Lower lobe of right lung (tissue), 2 donors: ENCODE measurements around the gene TTLL7. TPM values are rescaled to one million over a fixed set of nuclear protein-coding genes. Genes with fewer than 3 reads are reported as not detected.

Source experiments
- ATAC-seq, 2 donors: fragments of 200-7000 bp; cut with Tn5 transposase; one replicate each; pipeline ENCODE4 v1.9.1; 2020 to 2022; ENCODE audit warnings: mild to moderate bottlenecking in 2 of 2, moderate library complexity in 2 of 2
- DNase-seq: peaks from one replicate; pipeline ENCODE4 v3.0.0-alpha.2; 2020
- H3K27ac ChIP-seq: fragments of 200-600 bp; one replicate; pipeline ENCODE4 v1.8.0; 2022
- H3K27me3 ChIP-seq: fragments of 200-600 bp; one replicate; pipeline ENCODE4 v1.8.0; 2022; ENCODE audit warnings: low read depth
- H3K36me3 ChIP-seq: fragments of 200-600 bp; one replicate; pipeline ENCODE4 v1.8.0; 2022; ENCODE audit warnings: mild to moderate bottlenecking
- H3K4me1 ChIP-seq: fragments of 200-600 bp; one replicate; pipeline ENCODE4 v1.8.0; 2022
- H3K4me3 ChIP-seq: fragments of 200-600 bp; one replicate; pipeline ENCODE4 v1.8.0; 2022; ENCODE audit warnings: mild to moderate bottlenecking
- H3K9me3 ChIP-seq: fragments of 200-600 bp; one replicate; pipeline ENCODE4 v1.8.0; 2022
- CTCF ChIP-seq: fragments of 200-600 bp; IDR thresholded peaks from one replicate; pipeline ENCODE4 v1.8.0; 2022; ENCODE audit warnings: antibody characterized with exemption, mild to moderate bottlenecking
- intact Hi-C: fragments of 100-400 bp; cut with DNase I; formaldehyde crosslinking; loops from one replicate; pipeline ENCODE4 v1.11.0; 2022
- long read RNA-seq: library from polyadenylated mRNA; unstranded; transcript quantifications from one replicate; pipeline ENCODE4 v2.0.0, GENCODE V29; 2021
- total RNA-seq: library from RNA; stranded (reverse); fragmentation: NEBNext Ultra II Directional; extraction: Animal tissue kit (Norgen Biotek cat#: 25700); gene quantifications from one replicate; pipeline ENCODE4 v1.2.1, GENCODE V29; 2021
- donor health status: DM: no; HTN: yes; CAD: no; lungs with severe emphysema.

TTLL7 gene
- 20.3 TPM for total RNA-seq
- long read RNA-seq, full-length matches to known transcripts, result 3 of 11 reads
- long read RNA-seq, partial matches to known transcripts, result 3 of 11 reads
- long read RNA-seq, other reads (novel, unspliced or antisense), result 5 of 11 reads

- Histone ChIP-seq H3K27me3 (peaks cover 5% of the 10 kb centered on the region), H3K9me3 (no peaks in the 10 kb centered on the region), H3K36me3 (no peaks in the 10 kb centered on the region), H3K4me3 (peak within 1 kb of the TSS; percentile 67), H3K4me1 (peaks cover 6% of the 10 kb centered on the region), H3K27ac (peak within 1 kb of the TSS; percentile 78)
- DNase-seq, result peak; percentile 82
- TF ChIP-seq CTCF, result no peak
- intact Hi-C loops, result no loop called here
- peak; percentile 95 to 97 for ATAC-seq
Observed at GRCh38 chr1:83998498-83999315, at the start of gene TTLL7. Gene TTLL7 (minus strand): TSS chr1:83999132. CDS start chr1:83952211, 46,921 bp downstream.

- no peak for DNase-seq
- TF ChIP-seq CTCF, result no peak
- Histone ChIP-seq H3K27me3 (no peaks in the 10 kb centered on the region), H3K36me3 (no peaks in the 10 kb centered on the region), H3K4me1 (no peaks in the 10 kb centered on the region), H3K4me3 (no peak overlapping the region), H3K27ac (no peak overlapping the region), H3K9me3 (no peaks in the 10 kb centered on the region)
- intact Hi-C loops, result no loop called here
- ATAC-seq, result no peak
Observed at GRCh38 chr1:84042461-84042860, 43.5 kb upstream of the TTLL7 start.

GRCh38 chr1:84037758-84038611 lies 39.1 kb upstream of the TTLL7 start:
- no peak for TF ChIP-seq CTCF
- intact Hi-C loops, result no loop called here
- ATAC-seq, result no peak
- Histone ChIP-seq H3K4me3 (no peak overlapping the region), H3K4me1 (no peaks in the 10 kb centered on the region), H3K27ac (no peak overlapping the region), H3K36me3 (no peaks in the 10 kb centered on the region), H3K27me3 (no peaks in the 10 kb centered on the region), H3K9me3 (no peaks in the 10 kb centered on the region)
- DNase-seq, result no peak

- no peaks in the 10 kb centered on the region for H3K27me3 ChIP-seq
- H3K36me3 ChIP-seq, result no peaks in the 10 kb centered on the region
- no peak for TF ChIP-seq CTCF
- no peak overlapping the region for H3K27ac ChIP-seq
- no peaks in the 10 kb centered on the region for H3K4me1 ChIP-seq
- ATAC-seq, result peak in 1 of 2 donors; percentile 25
- intact Hi-C loops, result no loop called here
- H3K4me3 ChIP-seq, result no peak overlapping the region
- DNase-seq, result no peak
- no peaks in the 10 kb centered on the region for H3K9me3 ChIP-seq
Observed at GRCh38 chr1:84031802-84032327, 32.9 kb upstream of the TTLL7 start.

- DNase-seq (no peak), ATAC-seq (no peak)
- intact Hi-C loops, result no loop called here
- H3K4me3 ChIP-seq, result no peak overlapping the region
- no peaks in the 10 kb centered on the region for H3K36me3 ChIP-seq
- H3K27me3 ChIP-seq, result no peaks in the 10 kb centered on the region
- TF ChIP-seq CTCF, result no peak
- no peak overlapping the region for H3K27ac ChIP-seq
- H3K9me3 ChIP-seq, result no peaks in the 10 kb centered on the region
- no peaks in the 10 kb centered on the region for H3K4me1 ChIP-seq
Observed at GRCh38 chr1:84027368-84027767, 28.4 kb upstream of the TTLL7 start.
